Measurements from ENCODE around the gene USP53. TPM values are rescaled to one million over a fixed set of nuclear protein-coding genes. Genes with fewer than 3 reads are reported as not detected.

Gene USP53
- total and polyA plus RNA-seq, 2 of the 13 experiments (the other 11 are each of a cell fraction or from before 2014, with no cell fraction given): 5.3 to 8.1 TPM

- TF ChIP-seq ZNF335 (CRISPR knock-in tag; IDR thresholded peaks at IDR 0.05) (no peak), CENPX (CRISPR knock-in tag; IDR thresholded peaks at IDR 0.05) (no peak), ZNF24 (IDR thresholded peaks at IDR 0.05) (no peak), SIX1 (CRISPR knock-in tag; IDR thresholded peaks at IDR 0.05; ENCODE audit: borderline replicate concordance) (no peak), POLR2G (IDR thresholded peaks at IDR 0.05; ENCODE audit: low read depth, low read length) (no peak), NFIB (CRISPR knock-in tag; IDR thresholded peaks at IDR 0.05; ENCODE audit: borderline replicate concordance) (no peak), FOXA3 (CRISPR knock-in tag; IDR thresholded peaks at IDR 0.05) (no peak)
- TF ChIP-seq, protein P1, sequence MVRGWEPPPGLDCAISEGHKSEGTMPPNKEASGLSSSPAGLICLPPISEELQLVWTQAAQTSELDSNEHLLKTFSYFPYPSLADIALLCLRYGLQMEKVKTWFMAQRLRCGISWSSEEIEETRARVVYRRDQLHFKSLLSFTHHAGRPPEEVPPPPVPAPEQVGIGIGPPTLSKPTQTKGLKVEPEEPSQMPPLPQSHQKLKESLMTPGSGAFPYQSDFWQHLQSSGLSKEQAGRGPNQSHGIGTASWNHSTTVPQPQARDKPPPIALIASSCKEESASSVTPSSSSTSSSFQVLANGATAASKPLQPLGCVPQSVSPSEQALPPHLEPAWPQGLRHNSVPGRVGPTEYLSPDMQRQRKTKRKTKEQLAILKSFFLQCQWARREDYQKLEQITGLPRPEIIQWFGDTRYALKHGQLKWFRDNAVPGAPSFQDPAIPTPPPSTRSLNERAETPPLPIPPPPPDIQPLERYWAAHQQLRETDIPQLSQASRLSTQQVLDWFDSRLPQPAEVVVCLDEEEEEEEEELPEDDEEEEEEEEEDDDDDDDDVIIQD (CRISPR knock-in tag; IDR thresholded peaks at IDR 0.05; ENCODE audit: low read depth): no peak
Observed at GRCh38 chr4:119232286-119232685, 19.8 kb downstream of the USP53 start (continued).

GRCh38 chr4:119233191-119233590 lies 20.7 kb downstream of the USP53 start:
- H3K4me2 ChIP-seq (ENCODE audit: low read depth, low read length): no peak overlapping the region
- no TSS peak for BruUV-seq (replicated peaks)
- H3K9me3 ChIP-seq (ENCODE audit: low read length): no peaks in the 10 kb centered on the region
- ChIA-PET POLR2A (no interaction called here), CTCF (ENCODE audit: low intra/inter-chr PET ratio, low total read pairs) (no interaction called here)
- no peak overlapping the region for H3K4me3 ChIP-seq (replicated peaks in 1 of 3; ENCODE audit: insufficient read depth in 1 of 3, low read depth in 2 of 3, low read length in 3 of 3)
- TF ChIP-seq STAT5B (CRISPR knock-in tag; IDR thresholded peaks at IDR 0.05) (no peak), MEF2D (CRISPR knock-in tag; IDR thresholded peaks at IDR 0.05) (no peak), PRDM10 (CRISPR knock-in tag; IDR thresholded peaks at IDR 0.05; ENCODE audit: low read depth) (no peak), GABPA (IDR thresholded peaks at IDR 0.05; ENCODE audit: low read depth, low read length) (no peak), GABPA (CRISPR knock-in tag; IDR thresholded peaks at IDR 0.05; ENCODE audit: low read depth) (no peak), RFXANK (CRISPR knock-in tag; IDR thresholded peaks at IDR 0.05) (no peak), POLR2A (IDR thresholded peaks at IDR 0.05; ENCODE audit: insufficient read depth in 1 of 2, low read depth in 2 of 2, low read length in 2 of 2) (no peak)
- no peak for DNase-seq (ENCODE audit: low spot score)
- no peaks in the 10 kb centered on the region for H3K27me3 ChIP-seq (ENCODE audit: control insufficient read depth in 1 of 2, insufficient read depth in 2 of 2, low read length in 2 of 2)
- in situ Hi-C loops (cut with HindIII; ENCODE audit: extremely low pct_ligation_motif_present, low pct_unique_long_range_greater_than_20kb) (no loop called here), intact Hi-C loops (cut with micrococcal nuclease; ENCODE audit: unreplicated experiment) (no loop called here)
- no peak overlapping the region for H3K9ac ChIP-seq (ENCODE audit: insufficient read depth, low read depth, low read length)
- H4K20me1 ChIP-seq (ENCODE audit: insufficient read depth, low read length): no peaks in the 10 kb centered on the region
- no peak overlapping the region for H2AFZ ChIP-seq (ENCODE audit: low read length)
- no peak for FAIRE-seq
- H3K36me3 ChIP-seq (replicated peaks in 1 of 2; ENCODE audit: control insufficient read depth in 1 of 2, insufficient read depth in 2 of 2, low read length in 2 of 2): peaks cover 6 to 12% of the 10 kb centered on the region in 2 experiments; a peak in 2 of 5 replicates
- ATAC-seq: no peak
- no peaks in the 10 kb centered on the region for H3K79me2 ChIP-seq (ENCODE audit: insufficient read depth, low read length)
- no peaks in the 10 kb centered on the region for H3K4me1 ChIP-seq (ENCODE audit: insufficient read depth, low read length)
- no peak overlapping the region for H3K27ac ChIP-seq (ENCODE audit: extremely low read length, insufficient read depth, low read length)
